GM12892 (cell line): ENCODE measurements around the gene PLA2G15.

Experiments
- DNase-seq: peaks from one replicate; pipeline ENCODE4 v3.0.0; 2011; ENCODE audit not compliant: insufficient read length
- FAIRE-seq: peaks from 2 replicates; lab custom pipeline; 2011; peaks lifted over from hg19 to GRCh38; lab: Jason Lieb, UNC
- POLR2A ChIP-seq: IDR thresholded peaks from 2 replicates; pipeline ENCODE4 v1.6.1; 2011; ENCODE audit warnings: low read depth, low read length, control low read depth
- POLR2AphosphoS5 ChIP-seq: IDR thresholded peaks from 2 replicates; pipeline ENCODE4 v1.6.1; 2011; ENCODE audit warnings: low read depth, low read length, control low read depth
- TAF1 ChIP-seq: IDR thresholded peaks from 2 replicates; pipeline ENCODE4 v1.6.1; 2011; ENCODE audit warnings: low read depth, mild to moderate bottlenecking, control low read depth, low read length, borderline replicate concordance

Gene PLA2G15

GRCh38 chr16:68276223-68276622 lies 31.1 kb downstream of the PLA2G15 start:
- TF ChIP-seq POLR2AphosphoS5 (no peak), TAF1 (no peak)
- no peak for DNase-seq
- no peak for FAIRE-seq

DNA sequence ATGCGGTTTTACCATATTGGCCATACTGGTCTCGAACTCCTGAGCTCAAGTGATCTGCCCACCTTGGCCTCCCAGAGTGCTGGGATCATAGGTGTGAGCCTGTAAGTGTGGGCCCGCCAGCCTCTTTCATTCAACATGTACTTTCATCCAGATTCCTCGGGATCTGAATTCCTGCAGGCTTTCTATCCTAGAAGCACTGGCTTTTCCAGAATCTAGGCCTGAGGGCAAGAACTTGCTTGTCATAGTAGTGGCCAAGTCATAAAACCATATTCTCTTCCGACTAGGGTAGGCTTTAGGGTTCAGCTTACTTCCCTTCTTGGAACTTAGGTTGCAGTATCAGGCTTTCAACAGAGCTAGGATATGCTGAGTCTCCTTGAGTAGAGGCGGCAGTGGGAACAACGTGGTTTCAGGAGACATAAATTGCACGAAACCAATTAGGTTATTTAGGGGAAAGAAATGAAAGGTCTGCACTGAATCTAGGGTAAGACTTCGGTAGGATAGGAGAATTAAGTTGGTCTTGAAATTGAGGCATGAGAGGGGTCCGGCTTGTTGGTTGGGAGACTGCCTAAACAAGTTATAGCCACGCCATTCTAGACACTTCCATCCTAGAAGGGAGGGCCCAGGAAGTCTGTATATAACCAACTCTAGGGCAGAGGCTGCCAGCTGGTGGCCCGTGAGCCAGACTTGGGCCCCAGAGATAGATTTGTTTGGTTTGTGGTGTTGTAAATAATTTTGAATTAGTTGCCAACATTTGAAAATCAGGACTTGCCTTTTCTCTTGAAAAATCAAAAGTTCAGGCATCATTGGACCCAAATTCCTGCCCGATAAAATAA lies 34.8 kb downstream of the PLA2G15 start:
- no peak for FAIRE-seq
- TF ChIP-seq POLR2A (no peak), POLR2AphosphoS5 (no peak), TAF1 (no peak)

GRCh38 chr16:68281368-68282063 lies 36.3 kb downstream of the PLA2G15 start:
- no peak for FAIRE-seq
- TF ChIP-seq TAF1 = no peak
- no peak; the same call in 1 of the 2 replicates for TF ChIP-seq POLR2A
- TF ChIP-seq POLR2AphosphoS5 = no peak
- DNase-seq = no peak

More for the DNA sequence above, 34.8 kb downstream of the PLA2G15 start:
- DNase-seq = no peak

DNA sequence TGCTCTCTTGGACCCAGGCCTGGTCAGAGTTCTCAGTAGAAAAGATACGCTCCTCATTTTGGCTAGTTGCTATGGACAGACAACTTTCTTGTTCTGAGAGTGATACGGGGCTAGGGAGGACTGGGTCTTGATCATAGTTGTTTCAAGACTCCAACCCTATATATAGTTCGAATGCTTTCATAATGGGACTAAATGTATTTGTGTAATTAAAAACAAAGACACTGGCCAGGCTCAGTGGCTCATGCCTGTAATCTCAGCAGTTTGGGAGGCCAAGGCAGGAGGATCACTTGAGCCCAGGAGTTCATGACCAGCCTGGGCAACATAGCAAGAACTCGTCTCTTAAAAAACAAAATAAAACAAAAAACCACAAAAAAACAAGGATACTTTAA lies 36.9 kb downstream of the PLA2G15 start:
- TF ChIP-seq POLR2A (no peak), POLR2AphosphoS5 (no peak), TAF1 (no peak)

GRCh38 chr16:68283346-68283745 lies 38.2 kb downstream of the PLA2G15 start:
- FAIRE-seq (no peak), DNase-seq (no peak)
- no peak for TF ChIP-seq POLR2A
- no peak for TF ChIP-seq TAF1
- TF ChIP-seq POLR2AphosphoS5 = no peak

More for the DNA sequence above, 36.9 kb downstream of the PLA2G15 start:
- FAIRE-seq (no peak), DNase-seq (no peak)

DNA sequence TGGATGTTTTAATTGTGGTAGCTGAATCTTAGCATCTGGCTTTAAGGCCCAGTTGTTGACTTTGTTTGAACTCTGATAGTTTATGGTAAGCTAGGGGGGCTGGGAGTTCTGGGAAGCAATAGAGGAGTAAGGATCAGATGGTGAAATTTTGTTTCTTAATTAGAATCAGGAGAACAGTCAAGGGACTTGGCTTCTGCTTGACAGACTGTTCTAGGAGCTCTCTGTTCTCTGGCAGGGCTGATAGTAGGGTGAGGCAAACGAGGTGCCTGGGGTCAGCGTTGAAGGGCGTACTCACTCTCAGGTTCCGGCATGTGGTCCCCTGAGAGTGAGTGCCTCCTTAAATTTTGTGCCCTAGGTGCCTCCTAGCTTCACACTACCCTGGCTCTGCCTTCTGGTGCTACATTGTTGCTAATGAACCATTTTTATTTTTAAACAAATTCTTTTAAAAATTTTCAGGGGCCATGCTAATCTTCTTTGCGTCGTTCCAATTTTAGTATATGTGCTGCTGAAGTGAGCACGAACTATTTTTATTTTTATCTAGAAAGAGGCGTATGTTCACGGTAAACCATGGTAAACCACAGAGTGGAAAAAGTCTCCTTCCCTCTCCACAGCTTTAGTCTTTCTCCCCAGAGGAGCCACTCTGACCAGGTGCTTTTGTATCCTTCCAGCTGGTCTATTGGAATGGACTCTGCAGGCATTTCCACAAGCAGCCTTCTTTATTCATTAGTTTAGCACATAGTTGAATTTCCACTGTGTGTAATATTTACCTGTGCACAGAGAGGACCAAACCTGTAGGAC lies 38.8 kb downstream of the PLA2G15 start:
- TF ChIP-seq POLR2A (no peak), TAF1 (no peak), POLR2AphosphoS5 (no peak; the same call in 1 of the 2 replicates)
- FAIRE-seq = peak; percentile 64
- no peak for DNase-seq

DNA sequence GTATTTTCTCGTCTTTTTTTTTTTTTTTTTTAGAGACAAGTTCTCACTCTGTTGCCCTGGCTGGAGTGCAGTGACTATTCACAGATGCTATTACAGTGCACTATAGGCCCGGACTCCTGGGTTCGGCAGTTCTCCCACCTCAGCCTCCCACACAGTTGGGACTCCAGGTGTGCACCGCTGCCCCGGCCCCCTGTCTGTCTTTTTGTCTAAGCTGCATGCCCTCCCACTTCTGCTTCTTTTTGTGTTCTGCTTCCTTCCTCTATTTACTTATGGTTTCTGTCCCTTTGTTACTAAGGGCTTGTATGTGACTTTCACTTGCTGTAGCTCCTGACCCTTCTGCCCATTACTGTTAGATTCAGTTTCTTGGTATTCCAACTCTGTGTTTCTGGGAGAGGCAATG lies 39.7 kb downstream of the PLA2G15 start:
- DNase-seq (no peak), FAIRE-seq (peak; percentile 85)
- TF ChIP-seq TAF1 (no peak), POLR2AphosphoS5 (no peak), POLR2A (no peak)

GRCh38 chr16:68285683-68286082 lies 40.5 kb downstream of the PLA2G15 start:
- no peak for TF ChIP-seq TAF1
- no peak for TF ChIP-seq POLR2AphosphoS5
- TF ChIP-seq POLR2A = no peak
- FAIRE-seq (no peak), DNase-seq (no peak)

GRCh38 chr16:68286153-68287074 lies 41.2 kb downstream of the PLA2G15 start:
- no peak for TF ChIP-seq POLR2A
- TF ChIP-seq POLR2AphosphoS5 = 0 out of 2 replicates have a peak, but pooled peaks have one; percentile 21
- no peak for FAIRE-seq
- DNase-seq = no peak

DNA sequence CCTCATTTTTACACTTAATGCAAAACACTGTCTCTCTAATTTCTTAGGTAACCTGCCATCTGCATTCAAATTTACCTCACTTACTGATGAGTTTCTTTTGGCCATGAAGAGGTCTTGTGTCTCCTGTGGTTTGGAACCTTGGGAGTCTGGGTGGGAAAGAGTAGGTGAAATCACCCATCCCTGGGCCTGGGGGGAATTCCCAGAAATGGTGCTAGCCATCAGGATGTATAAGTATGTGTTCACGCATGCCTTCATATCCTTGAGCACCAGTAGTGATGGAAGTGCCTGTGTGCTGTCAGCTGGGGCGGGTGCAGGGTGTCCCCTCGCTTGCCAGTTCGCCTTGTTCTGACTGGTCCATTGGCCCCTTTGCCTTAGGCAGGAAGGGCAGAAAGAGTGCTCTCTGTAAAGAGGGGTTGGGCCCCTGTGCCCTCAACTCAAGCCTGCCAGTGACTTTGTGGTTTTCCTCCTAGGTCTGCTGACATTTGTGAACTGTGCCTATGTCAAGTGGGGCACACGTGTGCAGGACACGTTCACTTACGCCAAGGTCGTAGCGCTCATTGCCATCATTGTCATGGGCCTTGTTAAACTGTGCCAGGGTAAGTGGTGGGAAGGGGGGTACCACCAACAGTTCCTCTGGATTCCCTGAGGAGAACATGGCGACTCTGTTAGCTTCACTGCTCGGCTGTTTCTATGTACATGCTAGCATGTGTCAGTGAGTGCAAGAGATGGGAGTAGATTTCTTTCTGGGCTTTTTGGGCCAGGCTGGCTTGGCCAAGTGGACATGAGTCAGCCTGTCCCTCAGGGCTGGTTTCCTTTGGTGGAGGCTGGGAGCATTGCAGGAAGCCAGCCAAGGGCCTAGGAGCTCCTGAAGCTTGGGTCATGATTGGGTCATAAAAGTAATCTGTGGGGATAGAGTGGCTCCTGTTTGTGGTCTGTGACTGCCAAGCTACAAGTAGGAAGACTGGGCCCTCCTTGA lies 42.4 kb downstream of the PLA2G15 start:
- FAIRE-seq (peak; percentile 5), DNase-seq (no peak)
- TF ChIP-seq TAF1 (no peak), POLR2AphosphoS5 (0 out of 2 replicates have a peak, but pooled peaks have one; percentile 16)
